Colonic mucosa (tissue), 4 donors: Measurements from ENCODE around the gene PHF21A. TPM values are rescaled to one million over a fixed set of nuclear protein-coding genes. Genes with fewer than 3 reads are reported as not detected.

Experiments used
- DNase-seq: peaks from one replicate; pipeline ENCODE4 v3.0.0-alpha.2; 2020
- H3K27ac ChIP-seq: fragments of 200-600 bp; one replicate; pipeline ENCODE4 v1.8.0; 2021
- H3K27me3 ChIP-seq: fragments of 200-600 bp; one replicate; pipeline ENCODE4 v1.8.0; 2021
- H3K36me3 ChIP-seq: fragments of 200-600 bp; one replicate; pipeline ENCODE4 v1.8.0; 2021
- H3K4me1 ChIP-seq: fragments of 200-600 bp; one replicate; pipeline ENCODE4 v1.8.0; 2021; ENCODE audit warnings: mild to moderate bottlenecking
- H3K4me3 ChIP-seq: fragments of 200-600 bp; one replicate; pipeline ENCODE4 v1.8.0; 2021
- H3K9ac ChIP-seq, 2 donors: one replicate each; pipeline ENCODE4 v1.7.0; 2013; ENCODE audit warnings: control low read depth in 2 of 2, low read depth in 2 of 2, low read length in 2 of 2
- H3K9me3 ChIP-seq: fragments of 200-600 bp; one replicate; pipeline ENCODE4 v1.8.0; 2021
- CTCF ChIP-seq: fragments of 200-600 bp; IDR thresholded peaks from one replicate; pipeline ENCODE4 v1.8.0; 2022; ENCODE audit warnings: antibody characterized with exemption, mild to moderate bottlenecking
- intact Hi-C: fragments of 100-400 bp; cut with DNase I; formaldehyde crosslinking; loops from one replicate; pipeline ENCODE4 v1.14.1; 2022
- total RNA-seq, 2 donors: library from RNA; stranded (reverse); fragmentation: NEBNext Ultra II Directional in 1 of 2; extraction: Animal tissue kit (Norgen Biotek cat#: 25700) in 1 of 2; gene quantifications; one replicate each; pipeline ENCODE4 v1.2.1, GENCODE V29; 2021
- donor health status: healthy.
- donor health status: DM: no; HTN: no; CAD: no.
- donor health status: DM: no; HTN: no; CAD: no.

The PHF21A gene
- total RNA-seq, 2 donors from 2014 or later: 17.0 to 19.1 TPM

- H3K4me3 ChIP-seq: no peak overlapping the region
- intact Hi-C loops: no loop called here
Measured at GRCh38 chr11:46066335-46066734, 54.9 kb downstream of the PHF21A start.

GRCh38 chr11:46065681-46066080, 55.6 kb downstream of the PHF21A start:
- Histone ChIP-seq H3K9me3 (no peaks in the 10 kb centered on the region), H3K9ac (no peak overlapping the region), H3K27ac (no peak overlapping the region), H3K4me1 (no peaks in the 10 kb centered on the region), H3K27me3 (no peaks in the 10 kb centered on the region), H3K4me3 (no peak overlapping the region), H3K36me3 (no peaks in the 10 kb centered on the region)
- intact Hi-C loops: no loop called here
- no peak for TF ChIP-seq CTCF
- no peak for DNase-seq

More at GRCh38 chr11:46066335-46066734, 54.9 kb downstream of the PHF21A start:
- no peak overlapping the region for H3K27ac ChIP-seq
- H3K9me3 ChIP-seq: no peaks in the 10 kb centered on the region
- no peak for TF ChIP-seq CTCF
- no peaks in the 10 kb centered on the region for H3K36me3 ChIP-seq
- H3K9ac ChIP-seq: no peak overlapping the region
- DNase-seq: no peak
- no peaks in the 10 kb centered on the region for H3K27me3 ChIP-seq
- H3K4me1 ChIP-seq: no peaks in the 10 kb centered on the region

- TF ChIP-seq CTCF: no peak
- H3K4me1 ChIP-seq: no peaks in the 10 kb centered on the region
- no peak for DNase-seq
- H3K9me3 ChIP-seq: no peaks in the 10 kb centered on the region
- H3K36me3 ChIP-seq: no peaks in the 10 kb centered on the region
- intact Hi-C loops: no loop called here
- no peaks in the 10 kb centered on the region for H3K27me3 ChIP-seq
- H3K27ac ChIP-seq: no peak overlapping the region
- no peak overlapping the region for H3K9ac ChIP-seq
- no peak overlapping the region for H3K4me3 ChIP-seq
Measured at GRCh38 chr11:46064221-46064620, 57.0 kb downstream of the PHF21A start.

GRCh38 chr11:46063138-46063537, 58.1 kb downstream of the PHF21A start:
- no peak for TF ChIP-seq CTCF
- no peaks in the 10 kb centered on the region for H3K4me1 ChIP-seq
- intact Hi-C loops: no loop called here

GRCh38 chr11:46060013-46060412, 61.2 kb downstream of the PHF21A start:
- Histone ChIP-seq H3K36me3 (no peaks in the 10 kb centered on the region), H3K27ac (no peak overlapping the region), H3K9ac (no peak overlapping the region), H3K4me3 (no peak overlapping the region), H3K9me3 (no peaks in the 10 kb centered on the region), H3K4me1 (no peaks in the 10 kb centered on the region), H3K27me3 (no peaks in the 10 kb centered on the region)
- intact Hi-C loops: no loop called here
- no peak for TF ChIP-seq CTCF
- no peak for DNase-seq

More at GRCh38 chr11:46063138-46063537, 58.1 kb downstream of the PHF21A start:
- Histone ChIP-seq H3K9me3 (no peaks in the 10 kb centered on the region), H3K4me3 (no peak overlapping the region), H3K9ac (no peak overlapping the region), H3K27me3 (no peaks in the 10 kb centered on the region), H3K36me3 (no peaks in the 10 kb centered on the region), H3K27ac (no peak overlapping the region)
- DNase-seq: no peak

- H3K4me1 ChIP-seq: no peaks in the 10 kb centered on the region
- DNase-seq: no peak
- H3K9me3 ChIP-seq: no peaks in the 10 kb centered on the region
- no peak overlapping the region for H3K4me3 ChIP-seq
- TF ChIP-seq CTCF: no peak
- intact Hi-C loops: no loop called here
- H3K36me3 ChIP-seq: no peaks in the 10 kb centered on the region
- no peak overlapping the region for H3K9ac ChIP-seq
- H3K27me3 ChIP-seq: no peaks in the 10 kb centered on the region
- no peak overlapping the region for H3K27ac ChIP-seq
Measured at GRCh38 chr11:46057489-46057888, 63.8 kb downstream of the PHF21A start.
